Vagina (tissue), 2 donors: ENCODE results near the gene BUB1B. TPM values are rescaled to one million over a fixed set of nuclear protein-coding genes. Genes with fewer than 3 reads are reported as not detected.
"Not testable (repeated sequence)": the region's sequence is repeated elsewhere in the genome, so short reads cannot be mapped to it uniquely, and the experiment has no call there.

Experiments used
- DNase-seq, 2 donors: peaks; one replicate each; pipeline ENCODE4 v3.0.0-alpha.2; 2017; ENCODE audit errors: extremely low spot score in 2 of 2
- H3K27ac ChIP-seq: fragments of 200-600 bp; sonication (generic); one replicate; pipeline ENCODE4 v1.5.1; 2019
- H3K27me3 ChIP-seq: fragments of 200-600 bp; sonication (generic); one replicate; pipeline ENCODE4 v1.5.1; 2019
- H3K36me3 ChIP-seq, 2 donors: fragments of 200-600 bp; sonication (generic); one replicate each; pipeline ENCODE4 v1.5.1; 2017 to 2019
- H3K4me1 ChIP-seq: fragments of 200-600 bp; sonication (generic); one replicate; pipeline ENCODE4 v1.5.1; 2019
- H3K4me3 ChIP-seq, 2 donors: fragments of 200-600 bp; sonication (generic); 1 replicate in 1 of 2; 2 replicates in 1 of 2; pipeline ENCODE4 v1.5.1; 2016 to 2019
- H3K9me3 ChIP-seq: fragments of 200-600 bp; sonication (generic); one replicate; pipeline ENCODE4 v1.5.1; 2019
- POLR2A ChIP-seq, 2 donors: fragments of 450-650 bp; IDR thresholded peaks; one replicate each; pipeline ENCODE4 v1.6.1; 2017; ENCODE audit warnings: antibody characterized with exemption in 2 of 2, mild to moderate bottlenecking in 2 of 2, moderate library complexity in 2 of 2
- POLR2AphosphoS5 ChIP-seq, 2 donors: sonication (generic); formaldehyde crosslinking; IDR thresholded peaks; one replicate each; pipeline ENCODE4 v1.9.0; 2017; ENCODE audit warnings: antibody characterized with exemption in 2 of 2, mild to moderate bottlenecking in 2 of 2, low read depth in 1 of 2; ENCODE audit not compliant: insufficient read depth in 1 of 2
- intact Hi-C: fragments of 100-400 bp; cut with DNase I; formaldehyde crosslinking; loops from one replicate; pipeline ENCODE4 v1.15.1; 2023
- total RNA-seq: library from RNA; depleted of rRNA; stranded (reverse); fragments of >200 nt; gene quantifications from one replicate; pipeline ENCODE4 v1.2.3, GENCODE V29; 2016
- TF ChIP-seq, protein P1 (sequence below), 3 experiments: fragments of 450-650 bp in 2 of 3; fragments of 200-600 bp in 1 of 3; sonication (generic) in 1 of 3; IDR thresholded peaks; one replicate each; pipeline ENCODE4 v1.5.1; 2017 to 2019; ENCODE audit warnings: antibody characterized with exemption in 3 of 3, mild to moderate bottlenecking in 2 of 3, moderate library complexity in 2 of 3

The BUB1B gene
- total RNA-seq, 1 donor from 2014 or later, result 5.6 TPM

DNA sequence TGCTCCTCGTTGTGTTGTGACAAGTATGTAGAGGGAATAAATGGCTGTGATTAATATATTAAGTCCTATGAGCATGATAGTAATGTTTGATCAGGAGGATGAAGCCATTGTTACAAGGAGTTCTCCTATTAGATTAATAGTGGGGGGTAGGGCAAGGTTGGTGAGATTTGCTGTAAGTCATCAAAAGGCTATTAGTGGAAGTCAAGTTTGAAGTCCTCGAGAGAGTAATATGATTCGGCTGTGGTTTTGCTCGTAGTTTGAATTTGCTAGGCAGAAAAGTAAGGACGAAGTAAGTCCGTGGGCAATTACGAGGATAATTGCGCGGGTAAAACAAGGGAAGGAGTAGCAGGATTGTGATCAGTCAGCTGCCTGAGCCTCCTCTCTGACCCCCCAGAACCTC, 26.0 kb upstream of the BUB1B start:
- Histone ChIP-seq H3K27me3 (no peaks in the 10 kb centered on the region), H3K4me3 (no peak overlapping the region), H3K9me3 (no peaks in the 10 kb centered on the region), H3K27ac (no peak overlapping the region), H3K36me3 (no peaks in the 10 kb centered on the region), H3K4me1 (no peaks in the 10 kb centered on the region)
- TF ChIP-seq POLR2AphosphoS5 (IDR thresholded peaks at IDR 0.05; ENCODE audit: insufficient read depth in 1 of 2, low read depth in 1 of 2) (no peak), POLR2A (IDR thresholded peaks at IDR 0.05) (no peak)
- TF ChIP-seq, protein P1, sequence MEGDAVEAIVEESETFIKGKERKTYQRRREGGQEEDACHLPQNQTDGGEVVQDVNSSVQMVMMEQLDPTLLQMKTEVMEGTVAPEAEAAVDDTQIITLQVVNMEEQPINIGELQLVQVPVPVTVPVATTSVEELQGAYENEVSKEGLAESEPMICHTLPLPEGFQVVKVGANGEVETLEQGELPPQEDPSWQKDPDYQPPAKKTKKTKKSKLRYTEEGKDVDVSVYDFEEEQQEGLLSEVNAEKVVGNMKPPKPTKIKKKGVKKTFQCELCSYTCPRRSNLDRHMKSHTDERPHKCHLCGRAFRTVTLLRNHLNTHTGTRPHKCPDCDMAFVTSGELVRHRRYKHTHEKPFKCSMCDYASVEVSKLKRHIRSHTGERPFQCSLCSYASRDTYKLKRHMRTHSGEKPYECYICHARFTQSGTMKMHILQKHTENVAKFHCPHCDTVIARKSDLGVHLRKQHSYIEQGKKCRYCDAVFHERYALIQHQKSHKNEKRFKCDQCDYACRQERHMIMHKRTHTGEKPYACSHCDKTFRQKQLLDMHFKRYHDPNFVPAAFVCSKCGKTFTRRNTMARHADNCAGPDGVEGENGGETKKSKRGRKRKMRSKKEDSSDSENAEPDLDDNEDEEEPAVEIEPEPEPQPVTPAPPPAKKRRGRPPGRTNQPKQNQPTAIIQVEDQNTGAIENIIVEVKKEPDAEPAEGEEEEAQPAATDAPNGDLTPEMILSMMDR (IDR thresholded peaks at IDR 0.05), result no peak
- intact Hi-C loops, result no loop called here
- no peak for DNase-seq

DNA sequence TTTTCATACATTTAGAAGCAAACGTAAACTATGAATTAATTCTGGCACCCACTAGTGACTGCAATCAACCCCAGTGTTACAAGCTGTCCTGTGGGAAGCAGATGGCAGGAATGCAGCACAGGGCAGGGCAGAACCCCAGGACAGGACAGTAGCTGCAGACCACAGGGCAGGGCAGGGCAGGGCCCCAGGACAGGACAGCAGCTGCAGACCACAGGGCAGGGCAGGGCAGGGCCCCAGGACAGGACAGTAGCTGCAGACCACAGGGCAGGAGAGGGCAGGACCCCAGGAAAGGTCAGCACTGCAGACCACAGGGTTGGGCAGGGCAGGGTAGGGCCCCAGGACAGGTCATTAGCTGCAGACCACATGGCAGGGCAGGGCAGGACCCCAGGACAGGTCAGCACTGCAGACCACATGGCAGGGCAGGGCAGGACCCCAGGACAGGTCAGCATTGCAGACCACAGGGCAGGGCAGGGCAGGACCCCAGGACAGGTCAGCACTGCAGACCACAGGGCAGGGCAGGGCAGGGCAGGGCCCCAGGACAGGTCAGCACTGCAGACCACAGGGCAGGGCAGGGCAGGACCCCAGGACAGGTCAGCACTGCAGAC, 24.9 kb upstream of the BUB1B start:
- H3K27me3 ChIP-seq, H3K9me3 ChIP-seq, H3K4me3 ChIP-seq, intact Hi-C loops, H3K4me1 ChIP-seq, H3K27ac ChIP-seq, H3K36me3 ChIP-seq, DNase-seq: not testable (repeated sequence)

DNA sequence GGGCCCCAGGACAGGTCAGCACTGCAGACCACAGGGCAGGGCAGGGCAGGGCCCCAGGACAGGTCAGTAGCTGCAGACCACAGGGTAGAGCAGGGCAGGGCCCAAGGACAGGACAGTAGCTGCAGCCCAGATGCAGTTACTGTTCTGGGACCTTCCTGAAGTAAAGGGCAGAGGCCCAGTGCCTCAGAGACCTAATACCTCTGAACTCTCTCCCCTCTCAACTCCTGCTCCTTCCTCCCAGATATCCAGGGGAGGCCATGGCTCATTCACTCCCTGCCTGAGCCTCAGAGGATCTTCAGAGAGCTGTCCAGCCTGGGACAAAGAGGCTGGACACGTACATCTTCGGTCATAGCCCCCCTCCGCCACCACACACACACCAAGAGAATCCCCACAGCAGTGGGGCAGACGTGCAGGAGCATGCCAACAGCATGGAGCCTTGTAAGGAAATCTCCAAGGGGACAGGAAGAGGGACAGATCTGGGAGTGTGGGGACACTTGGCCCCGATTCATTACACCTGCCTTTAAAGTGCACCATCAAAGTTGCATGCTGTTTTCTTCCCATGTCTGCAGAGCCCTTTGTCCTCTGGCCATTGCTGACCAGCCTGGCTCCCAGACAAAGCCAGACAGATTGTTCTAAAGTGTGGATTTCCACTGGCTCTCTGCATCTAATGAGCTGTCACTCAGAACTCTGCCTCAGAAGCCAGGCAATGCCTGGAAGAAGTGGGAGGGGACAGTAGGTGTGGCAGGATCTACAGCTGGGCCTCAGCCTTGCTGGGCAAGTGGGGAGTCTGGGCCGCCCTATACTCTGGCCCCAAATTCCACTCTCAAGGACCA, 24.2 kb upstream of the BUB1B start:
- no peak for DNase-seq
- Histone ChIP-seq H3K9me3 (no peaks in the 10 kb centered on the region), H3K27ac (no peak overlapping the region), H3K4me1 (no peaks in the 10 kb centered on the region), H3K27me3 (no peaks in the 10 kb centered on the region), H3K36me3 (no peaks in the 10 kb centered on the region), H3K4me3 (no peak overlapping the region)
- TF ChIP-seq POLR2AphosphoS5 (IDR thresholded peaks at IDR 0.05; ENCODE audit: insufficient read depth in 1 of 2, low read depth in 1 of 2) (no peak), POLR2A (IDR thresholded peaks at IDR 0.05) (no peak)
- TF ChIP-seq, protein P1 (IDR thresholded peaks at IDR 0.05), result no peak
- intact Hi-C loops, result no loop called here

DNA sequence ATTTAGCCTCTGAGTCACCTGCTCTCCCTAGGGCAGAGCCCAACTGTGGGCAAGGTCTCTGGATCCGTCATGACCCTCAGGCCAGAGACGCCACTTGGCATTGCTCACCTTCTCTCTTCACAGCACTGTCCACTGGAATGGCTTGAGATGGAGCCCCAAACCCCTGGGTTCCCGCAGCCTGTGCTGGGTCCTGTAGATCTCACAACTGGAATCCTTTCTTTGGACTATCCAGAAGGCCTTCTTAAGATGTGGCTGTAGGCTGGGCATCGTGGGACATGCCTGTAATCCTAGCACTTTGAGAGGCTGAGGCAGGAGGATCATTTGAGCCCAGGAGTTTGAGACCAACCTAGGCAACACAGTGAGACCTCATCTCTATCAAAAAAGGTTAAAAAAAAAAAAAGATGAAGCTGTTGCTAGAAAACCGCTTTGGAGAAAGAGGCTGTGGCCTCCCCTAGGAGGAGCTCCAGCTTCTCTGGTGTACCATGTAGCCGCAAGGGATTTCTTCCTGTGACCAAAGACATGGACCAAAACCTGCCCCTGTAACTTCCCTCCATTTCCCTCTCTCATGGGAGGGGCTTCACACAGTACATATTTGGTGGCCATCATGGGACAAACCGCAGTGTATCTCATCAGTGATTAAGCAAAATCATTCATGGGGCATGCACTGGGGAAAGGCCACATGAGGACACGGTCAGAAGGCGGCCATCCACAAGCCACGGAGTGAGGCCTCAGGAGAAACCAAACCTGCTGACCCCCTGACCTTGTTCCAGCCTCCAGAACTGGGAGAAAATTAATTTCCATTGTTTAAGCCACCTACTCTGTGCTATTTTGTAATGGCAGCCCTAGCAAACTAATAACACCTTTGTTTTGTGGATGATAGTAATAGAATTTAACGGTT, 23.3 kb upstream of the BUB1B start:
- Histone ChIP-seq H3K27ac (no peak overlapping the region), H3K27me3 (no peaks in the 10 kb centered on the region), H3K4me3 (no peak overlapping the region), H3K9me3 (no peaks in the 10 kb centered on the region), H3K4me1 (no peaks in the 10 kb centered on the region), H3K36me3 (no peaks in the 10 kb centered on the region)
- TF ChIP-seq, protein P1 (IDR thresholded peaks at IDR 0.05), result no peak
- no peak for TF ChIP-seq POLR2A (IDR thresholded peaks at IDR 0.05)
- no peak for TF ChIP-seq POLR2AphosphoS5 (IDR thresholded peaks at IDR 0.05; ENCODE audit: insufficient read depth in 1 of 2, low read depth in 1 of 2)
- intact Hi-C loops, result no loop called here
- no peak for DNase-seq

DNA sequence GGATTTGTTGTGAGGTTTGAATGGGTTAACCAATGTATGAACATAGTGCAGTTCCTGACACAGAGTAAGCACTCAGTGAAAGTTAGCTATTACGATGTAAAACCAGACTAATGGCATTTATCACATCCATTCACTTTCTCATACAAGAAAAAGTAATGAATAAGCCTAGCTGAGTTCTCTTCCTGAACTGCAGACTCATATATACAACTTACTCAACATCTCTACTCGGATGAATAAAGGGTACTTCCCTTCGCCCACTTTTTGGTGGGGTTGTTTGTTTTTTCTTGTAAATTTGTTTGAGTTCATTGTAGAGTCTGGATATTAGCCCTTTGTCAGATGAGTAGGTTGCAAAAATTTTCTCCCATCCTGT, 22.7 kb upstream of the BUB1B start:
- H3K27me3 ChIP-seq, H3K4me1 ChIP-seq, H3K27ac ChIP-seq, H3K36me3 ChIP-seq, H3K9me3 ChIP-seq, intact Hi-C loops, H3K4me3 ChIP-seq, DNase-seq: not testable (repeated sequence)
